ENCODE data around the gene WDR13. TPM values are rescaled to one million over a fixed set of nuclear protein-coding genes. Genes with fewer than 3 reads are reported as not detected.
A peak's percentile ranks its signal among the peaks of the same experiment; 100 is the strongest.
"Not testable (repeated sequence)": the region's sequence is repeated elsewhere in the genome, so short reads cannot be mapped to it uniquely, and the experiment has no call there.

Gene WDR13
- total RNA-seq, 1 experiment from 2014 or later: 81.2 TPM

GRCh38 chrX:48645669-48646068 is 48.4 kb downstream of the WDR13 start:
- Mint-ChIP-seq H3K36me3 (ENCODE audit: insufficient read depth, unreplicated experiment) (no peaks in the 10 kb centered on the region), H3K4me3 (ENCODE audit: low read depth, unreplicated experiment) (no peak overlapping the region), H3K4me1 (ENCODE audit: low read depth, unreplicated experiment) (no peaks in the 10 kb centered on the region), H3K9me3 (ENCODE audit: low read depth, unreplicated experiment) (no peaks in the 10 kb centered on the region), H3K27me3 (ENCODE audit: unreplicated experiment) (no peaks in the 10 kb centered on the region), H3K27ac (ENCODE audit: unreplicated experiment) (no peak overlapping the region)
- TF ChIP-seq CTCF (IDR thresholded peaks at IDR 0.05; ENCODE audit: unreplicated experiment): no peak
- intact Hi-C loops (cut with micrococcal nuclease; ENCODE audit: unreplicated experiment): no loop called here
- no peak for DNase-seq
- CTCF ChIA-PET: no interaction called here
- no TSS peak for BruUV-seq (replicated peaks)

GRCh38 chrX:48648336-48648751 is 51.1 kb downstream of the WDR13 start:
- peak; percentile 18 for DNase-seq
- H3K36me3 Mint-ChIP-seq (ENCODE audit: insufficient read depth, unreplicated experiment): no peaks in the 10 kb centered on the region
- intact Hi-C loops (cut with micrococcal nuclease; ENCODE audit: unreplicated experiment): no loop called here
- TF ChIP-seq CTCF (IDR thresholded peaks at IDR 0.05; ENCODE audit: unreplicated experiment): no peak
- no peak overlapping the region for H3K27ac Mint-ChIP-seq (ENCODE audit: unreplicated experiment)
- CTCF ChIA-PET: interaction anchor here (0.6 to 1.3 kb wide), 3 partner anchors 17 to 107 kb away, joined by 3 to 4 read pairs (median 3); partner anchors contain the start of gene SUV39H1
- no TSS peak for BruUV-seq (replicated peaks)
- H3K9me3 Mint-ChIP-seq (ENCODE audit: low read depth, unreplicated experiment): no peaks in the 10 kb centered on the region
- no peak overlapping the region for H3K4me3 Mint-ChIP-seq (ENCODE audit: low read depth, unreplicated experiment)
- peaks cover 6% of the 10 kb centered on the region for H3K27me3 Mint-ChIP-seq (ENCODE audit: unreplicated experiment)
- no peaks in the 10 kb centered on the region for H3K4me1 Mint-ChIP-seq (ENCODE audit: low read depth, unreplicated experiment)

GRCh38 chrX:48649102-48649501 is 51.8 kb downstream of the WDR13 start:
- no peaks in the 10 kb centered on the region for H3K36me3 Mint-ChIP-seq (ENCODE audit: insufficient read depth, unreplicated experiment)
- DNase-seq: no peak
- no peak overlapping the region for H3K27ac Mint-ChIP-seq (ENCODE audit: unreplicated experiment)
- H3K4me3 Mint-ChIP-seq (ENCODE audit: low read depth, unreplicated experiment): no peak overlapping the region
- no peak for TF ChIP-seq CTCF (IDR thresholded peaks at IDR 0.05; ENCODE audit: unreplicated experiment)
- intact Hi-C loops (cut with micrococcal nuclease; ENCODE audit: unreplicated experiment): no loop called here
- peaks cover 14% of the 10 kb centered on the region for H3K27me3 Mint-ChIP-seq (ENCODE audit: unreplicated experiment)
- no peaks in the 10 kb centered on the region for H3K4me1 Mint-ChIP-seq (ENCODE audit: low read depth, unreplicated experiment)
- CTCF ChIA-PET: interaction anchor here (1.3 kb wide), 1 partner anchor 47 kb away, joined by 3 read pairs; the partner anchor contains the start of gene SUV39H1
- no TSS peak for BruUV-seq (replicated peaks)
- no peaks in the 10 kb centered on the region for H3K9me3 Mint-ChIP-seq (ENCODE audit: low read depth, unreplicated experiment)

- H3K36me3 Mint-ChIP-seq (ENCODE audit: insufficient read depth, unreplicated experiment); intact Hi-C loops (cut with micrococcal nuclease; ENCODE audit: unreplicated experiment); CTCF ChIA-PET; H3K4me3 Mint-ChIP-seq (ENCODE audit: low read depth, unreplicated experiment); H3K9me3 Mint-ChIP-seq (ENCODE audit: low read depth, unreplicated experiment); BruUV-seq (replicated peaks); H3K27ac Mint-ChIP-seq (ENCODE audit: unreplicated experiment); DNase-seq; H3K4me1 Mint-ChIP-seq (ENCODE audit: low read depth, unreplicated experiment): not testable (repeated sequence)
- peaks cover 20% of the 10 kb centered on the region for H3K27me3 Mint-ChIP-seq (ENCODE audit: unreplicated experiment)
These were observed 54.8 kb downstream of the WDR13 start for GRCh38 chrX:48652055-48652579.

- peak overlapping the region; percentile 44 for H3K4me3 Mint-ChIP-seq (ENCODE audit: low read depth, unreplicated experiment)
- H3K9me3 Mint-ChIP-seq (ENCODE audit: low read depth, unreplicated experiment); H3K27ac Mint-ChIP-seq (ENCODE audit: unreplicated experiment); H3K36me3 Mint-ChIP-seq (ENCODE audit: insufficient read depth, unreplicated experiment); BruUV-seq (replicated peaks); DNase-seq; H3K4me1 Mint-ChIP-seq (ENCODE audit: low read depth, unreplicated experiment); intact Hi-C loops (cut with micrococcal nuclease; ENCODE audit: unreplicated experiment); CTCF ChIA-PET: not testable (repeated sequence)
- H3K27me3 Mint-ChIP-seq (ENCODE audit: unreplicated experiment): peaks cover 20% of the 10 kb centered on the region
These were observed 57.5 kb downstream of the WDR13 start for GRCh38 chrX:48654746-48655145.

Other genes with a start within 250 kb of the WDR13 start
- gene SSX3, start 240.8 kb upstream of the WDR13 start, total RNA-seq (2022): not detected in 2 replicates
- gene SSX4, start 214.0 kb upstream of the WDR13 start, total RNA-seq (2022): not detected in 2 replicates
- gene SSX4B, start 185.5 kb upstream of the WDR13 start, total RNA-seq (2022): not detected in 2 replicates
- gene SLC38A5, start 127.2 kb upstream of the WDR13 start, total RNA-seq (2022): 0.33 and 0.54 TPM in 2 replicates
- gene FTSJ1, start 121.3 kb upstream of the WDR13 start, total RNA-seq (2022): 64.9 and 75.2 TPM in 2 replicates
- 15.6 and 19.3 TPM in 2 replicates for gene PORCN, start 88.5 kb upstream of the WDR13 start, total RNA-seq (2022)
- 159 and 186 TPM in 2 replicates for gene EBP, start 75.7 kb upstream of the WDR13 start, total RNA-seq (2022)
- 18.2 and 19.4 TPM in 2 replicates for gene TBC1D25, start 57.8 kb upstream of the WDR13 start, total RNA-seq (2022)
- 218 and 248 TPM in 2 replicates for gene RBM3, start 23.0 kb upstream of the WDR13 start, total RNA-seq (2022)
- 1.1 TPM in 1 of 2 replicates, not detected in the other for gene WAS, start 86.3 kb downstream of the WDR13 start, total RNA-seq (2022)
- gene SUV39H1, start 99.2 kb downstream of the WDR13 start, total RNA-seq (2022): 20.8 and 23.3 TPM in 2 replicates
- not detected in 2 replicates for gene GLOD5, start 164.3 kb downstream of the WDR13 start, total RNA-seq (2022)
- not detected in 2 replicates for gene GATA1, start 189.1 kb downstream of the WDR13 start, total RNA-seq (2022)
- gene HDAC6, start 204.6 kb downstream of the WDR13 start, total RNA-seq (2022): 68.1 and 78.7 TPM in 2 replicates
- 0.47 and 0.49 TPM in 2 replicates for gene ERAS, start 229.0 kb downstream of the WDR13 start, total RNA-seq (2022)
- 53.3 and 70.5 TPM in 2 replicates for gene PCSK1N, start 238.1 kb downstream of the WDR13 start, total RNA-seq (2022)

Measured in Calu3 (cell line).